ENCODE measurements around the gene HOXD11.

Gene HOXD11

GRCh38 chr2:176081376-176081836 lies 25.7 kb upstream of the HOXD11 start:
- DNase-seq (ENCODE audit: low read depth in 2 of 2): no peak

- no peak for DNase-seq (ENCODE audit: low read depth in 2 of 2)
These were observed 25.1 kb upstream of the HOXD11 start for GRCh38 chr2:176081837-176082524.

DNA sequence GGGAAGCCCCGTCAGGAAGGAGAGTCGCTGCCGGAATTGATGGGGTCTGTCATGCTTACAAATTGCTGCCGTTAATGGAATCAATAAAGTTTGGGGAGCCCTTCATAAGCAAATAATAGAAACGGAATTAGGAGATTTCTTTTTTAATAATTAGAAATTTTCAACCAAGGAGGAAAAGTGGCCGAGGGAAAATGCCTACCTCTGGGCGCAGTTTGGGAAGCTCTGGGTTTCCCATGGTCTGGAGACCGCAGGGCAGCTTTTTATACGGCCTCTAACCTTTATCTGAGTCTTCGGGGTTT lies 24.6 kb upstream of the HOXD11 start:
- no peak for DNase-seq (ENCODE audit: low read depth in 2 of 2)

- no peak for DNase-seq (ENCODE audit: low read depth in 2 of 2)
These were observed 24.0 kb upstream of the HOXD11 start for GRCh38 chr2:176082824-176083751.

DNA sequence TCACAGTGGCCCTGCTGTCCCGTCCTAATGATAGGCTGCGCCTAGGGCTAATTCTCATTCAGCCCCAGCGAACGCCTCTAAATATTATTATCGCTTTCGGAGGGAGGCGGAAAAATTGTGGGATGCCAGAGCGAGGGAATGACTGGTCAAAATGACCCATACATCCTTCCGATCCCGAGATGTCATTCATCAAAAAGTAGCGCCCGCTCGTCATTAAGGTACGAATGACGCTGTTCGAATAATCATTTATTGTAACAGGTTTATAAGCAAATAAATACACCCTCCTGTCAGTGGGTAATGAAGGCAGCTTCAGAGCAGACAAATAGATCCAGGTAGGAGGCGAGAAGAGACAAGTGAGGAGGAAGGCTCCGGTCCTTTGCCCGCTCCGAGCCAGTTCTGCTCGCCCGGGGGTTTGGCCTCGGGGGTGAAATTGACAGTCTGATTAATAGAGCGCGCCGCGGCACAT lies 23.3 kb upstream of the HOXD11 start, which contains the start of gene EVX2:
EVX2 (minus strand) TSS at position 167 of the 466 bp plus-strand sequence. CDS start 186 bp downstream, outside the sequence.
- DNase-seq (ENCODE audit: low read depth in 2 of 2): no peak

DNA sequence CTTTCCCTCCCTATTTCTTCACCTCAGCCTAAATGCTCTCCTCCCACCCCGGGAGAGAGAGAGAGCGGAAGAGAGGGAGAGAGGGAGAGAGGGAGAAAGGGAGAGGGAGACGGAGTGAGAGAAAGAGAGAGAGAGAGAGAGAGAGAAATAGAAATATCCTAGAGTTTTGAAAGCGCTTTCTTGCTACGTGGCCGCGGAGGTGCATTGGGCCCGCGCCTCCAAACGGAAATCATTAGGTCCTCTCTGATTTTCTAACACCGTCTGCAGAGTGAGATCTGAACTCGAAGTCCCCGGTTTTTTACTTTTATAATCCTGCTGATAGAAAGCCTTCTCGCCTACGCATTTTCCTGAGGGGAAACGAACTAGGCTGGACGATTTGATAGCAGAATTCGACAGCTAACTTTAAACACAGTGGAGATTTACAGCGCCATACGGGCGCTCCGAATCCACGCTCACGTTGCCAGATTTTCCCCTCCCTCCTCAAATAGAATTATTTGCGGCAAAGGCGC lies 22.4 kb upstream of the HOXD11 start:
- no peak for DNase-seq (ENCODE audit: low read depth in 2 of 2)

- DNase-seq (ENCODE audit: low read depth in 2 of 2): no peak
These were observed 21.8 kb upstream of the HOXD11 start for GRCh38 chr2:176085120-176085788.

DNA sequence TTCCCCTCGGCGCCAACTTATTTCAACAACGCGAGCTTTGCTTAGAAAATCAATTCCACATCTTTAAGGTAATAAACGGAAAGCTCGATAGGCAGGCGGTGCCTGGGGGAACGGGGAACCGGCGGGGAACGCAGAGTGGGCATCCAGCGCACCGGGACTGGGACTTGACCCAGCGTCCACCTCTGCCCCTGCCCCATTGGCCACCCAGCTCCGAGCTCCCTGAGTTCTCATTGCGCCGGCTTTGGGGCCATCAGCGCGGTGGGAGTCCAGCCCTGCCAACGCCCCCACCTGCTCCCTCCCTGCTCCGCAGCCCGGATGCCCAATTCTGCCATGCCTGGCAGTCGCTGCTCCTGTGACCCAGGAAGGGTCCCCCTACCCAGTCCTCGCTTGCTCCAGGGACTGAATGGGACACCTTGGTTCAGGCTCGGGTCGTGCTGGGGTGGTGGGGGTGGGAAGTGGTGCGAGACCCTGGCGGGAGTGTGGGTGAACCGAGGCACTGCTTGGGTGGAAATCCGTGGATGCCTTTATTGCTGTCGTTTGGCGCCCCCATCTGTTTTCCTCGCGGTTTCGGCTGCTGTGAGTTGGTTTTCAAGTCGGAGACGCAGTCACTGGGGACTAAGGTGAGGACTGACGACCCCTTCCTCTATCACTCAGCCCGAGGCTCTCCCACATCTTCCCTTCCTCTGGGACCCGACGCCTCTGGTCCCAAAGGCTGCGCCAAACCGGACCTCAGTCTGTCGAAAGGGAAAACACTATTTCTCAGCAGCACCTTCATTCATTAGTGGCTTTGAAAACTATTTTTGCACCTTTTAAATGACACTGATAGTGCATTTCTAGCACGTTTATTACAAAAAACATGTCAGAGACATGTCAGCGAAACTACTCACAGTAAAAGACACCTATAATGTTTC lies 21.0 kb upstream of the HOXD11 start:
- DNase-seq (ENCODE audit: low read depth in 2 of 2): no peak

- no peak for DNase-seq (ENCODE audit: low read depth in 2 of 2)
These were observed 19.6 kb upstream of the HOXD11 start for GRCh38 chr2:176087330-176088047.

DNA sequence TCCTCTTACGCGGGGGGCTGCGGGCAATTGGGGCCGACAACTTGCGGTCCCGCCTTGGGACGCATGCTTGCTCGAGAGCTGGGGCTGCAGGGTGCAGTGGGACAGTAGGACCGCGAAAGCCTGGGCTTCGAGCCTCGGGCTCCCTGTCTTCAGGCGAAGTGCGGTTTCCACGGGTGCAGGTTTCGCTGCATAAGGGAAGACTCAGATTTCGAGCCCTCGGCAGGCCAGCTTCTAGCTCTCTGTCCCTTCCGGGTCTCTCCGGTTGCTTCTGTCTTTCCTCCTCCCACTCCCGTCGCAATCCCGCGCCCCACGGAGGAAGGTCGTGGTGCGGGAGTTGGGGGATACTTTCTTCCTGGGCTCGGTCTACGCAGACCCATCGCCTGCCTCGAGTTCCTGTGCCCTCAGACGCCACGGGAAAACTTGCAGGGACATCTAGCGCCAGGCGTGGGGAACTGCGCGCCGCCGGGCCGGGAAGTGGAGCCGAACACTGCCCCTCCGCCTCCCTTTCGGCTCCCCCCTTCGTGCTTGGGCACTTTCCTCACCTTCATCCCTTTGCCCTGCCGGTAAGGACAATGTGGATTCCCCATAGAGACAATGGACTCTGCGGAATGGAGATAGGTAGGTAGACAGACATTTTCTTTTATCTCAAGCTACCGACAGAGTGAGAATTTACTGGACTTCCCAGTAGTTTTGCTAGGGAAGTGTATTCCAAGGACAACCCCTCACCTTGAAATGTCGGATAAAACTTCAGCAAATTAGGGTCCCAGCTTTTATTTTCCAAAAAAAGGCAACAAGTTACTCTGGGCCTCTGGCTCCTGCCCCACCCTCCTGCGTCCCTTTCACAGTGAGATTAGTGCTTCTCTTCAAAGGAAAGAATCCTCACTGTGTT lies 18.8 kb upstream of the HOXD11 start:
- no peak for DNase-seq (ENCODE audit: low read depth in 2 of 2)

- DNase-seq (ENCODE audit: low read depth in 2 of 2): no peak
These were observed 17.9 kb upstream of the HOXD11 start for GRCh38 chr2:176088937-176089842.

DNA sequence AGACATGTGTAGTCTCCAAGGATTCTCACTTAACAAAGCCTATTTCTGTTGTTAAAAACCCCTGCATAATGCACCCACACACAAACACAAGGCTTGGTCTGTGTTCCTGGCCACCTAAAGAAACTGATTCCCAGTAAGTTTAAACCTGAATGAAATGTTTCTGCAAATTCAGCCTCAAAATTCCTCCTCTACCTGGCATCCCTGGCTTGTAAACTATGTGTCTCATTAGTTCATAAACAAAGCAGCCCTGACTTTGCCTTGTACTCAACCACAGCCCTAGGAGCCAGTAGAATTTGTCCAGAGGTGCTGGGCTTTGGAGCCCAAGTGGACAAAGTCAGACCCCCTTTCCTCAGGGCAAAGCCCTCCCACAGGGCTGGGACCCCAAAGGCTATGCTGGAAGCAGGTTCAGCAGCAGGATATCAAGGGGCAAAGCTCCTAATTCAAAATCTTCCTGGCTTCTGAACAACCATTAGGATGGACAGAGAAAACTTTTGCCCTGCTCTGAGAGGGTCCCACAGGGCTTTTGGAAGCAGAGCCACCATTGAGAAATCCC lies 17.2 kb upstream of the HOXD11 start:
- DNase-seq (ENCODE audit: low read depth in 2 of 2): no peak

- no peak for DNase-seq (ENCODE audit: low read depth in 2 of 2)
These were observed 16.2 kb upstream of the HOXD11 start for GRCh38 chr2:176090862-176091261.

GRCh38 chr2:176091329-176092258 lies 15.5 kb upstream of the HOXD11 start:
- DNase-seq (ENCODE audit: low read depth in 2 of 2): no peak

GRCh38 chr2:176092270-176093144 lies 14.6 kb upstream of the HOXD11 start, which contains the start of gene HOXD13:
Gene HOXD13, plus strand, starts transcription at chr2:176092721. Its CDS starts 170 bp downstream, at chr2:176092891.
- DNase-seq (ENCODE audit: low read depth in 2 of 2): no peak
